Esophagus muscularis mucosa (tissue), 3 donors: ENCODE measurements around the gene LYZL1.
"Not testable (repeated sequence)": the region's sequence is repeated elsewhere in the genome, so short reads cannot be mapped to it uniquely, and the experiment has no call there.

ENCODE experiments used
- CTCF ChIP-seq, 3 experiments: fragments of 200-600 bp in 2 of 3; fragments of 450-650 bp in 1 of 3; sonication (generic) in 2 of 3; IDR thresholded peaks; one replicate each; pipeline ENCODE4 v1.5.1; 2017 to 2019; ENCODE audit warnings: antibody characterized with exemption in 3 of 3, mild to moderate bottlenecking in 2 of 3, moderate library complexity in 1 of 3
- POLR2A ChIP-seq: fragments of 450-650 bp; IDR thresholded peaks from one replicate; pipeline ENCODE4 v1.6.1; 2017; ENCODE audit warnings: antibody characterized with exemption, moderate library complexity, mild to moderate bottlenecking, low read depth

DNA sequence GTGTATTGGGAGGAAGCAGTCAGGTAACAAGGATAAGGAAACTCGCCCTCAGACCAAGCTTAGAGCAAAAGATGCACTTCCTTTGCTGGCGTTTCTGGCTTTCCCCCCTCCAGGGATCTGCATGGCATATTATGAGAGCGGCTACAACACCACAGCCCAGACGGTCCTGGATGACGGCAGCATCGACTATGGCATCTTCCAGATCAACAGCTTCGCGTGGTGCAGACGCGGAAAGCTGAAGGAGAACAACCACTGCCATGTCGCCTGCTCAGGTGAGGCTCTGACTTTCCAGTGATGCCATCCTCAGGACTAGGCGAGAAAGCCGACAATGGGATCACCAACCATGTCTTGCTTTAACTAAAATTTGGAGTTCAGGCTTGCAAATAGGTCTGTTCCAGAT, 3.5 kb downstream of the LYZL1 start:
- TF ChIP-seq CTCF (IDR thresholded peaks at IDR 0.05); POLR2A: not testable (repeated sequence)
